Fibroblast of pulmonary artery (primary cell): ENCODE data around the gene RNF111.

Experiments
- DNase-seq: peaks from one replicate; pipeline ENCODE4 v3.0.0-alpha.2; 2010; ENCODE audit warnings: low read depth
- H3K4me3 ChIP-seq: replicated peaks from 2 replicates; pipeline ENCODE4 v1.5.1; 2011; ENCODE audit warnings: low read depth, mild to moderate bottlenecking, control low read depth, low read length, moderate library complexity
- TF ChIP-seq, protein P1 (sequence below): IDR thresholded peaks from 2 replicates; pipeline ENCODE4 v1.5.1; 2011; ENCODE audit warnings: mild to moderate bottlenecking, control low read depth, low read length, inconsistent platforms; ENCODE audit errors: missing control alignments

RNF111 gene

DNA sequence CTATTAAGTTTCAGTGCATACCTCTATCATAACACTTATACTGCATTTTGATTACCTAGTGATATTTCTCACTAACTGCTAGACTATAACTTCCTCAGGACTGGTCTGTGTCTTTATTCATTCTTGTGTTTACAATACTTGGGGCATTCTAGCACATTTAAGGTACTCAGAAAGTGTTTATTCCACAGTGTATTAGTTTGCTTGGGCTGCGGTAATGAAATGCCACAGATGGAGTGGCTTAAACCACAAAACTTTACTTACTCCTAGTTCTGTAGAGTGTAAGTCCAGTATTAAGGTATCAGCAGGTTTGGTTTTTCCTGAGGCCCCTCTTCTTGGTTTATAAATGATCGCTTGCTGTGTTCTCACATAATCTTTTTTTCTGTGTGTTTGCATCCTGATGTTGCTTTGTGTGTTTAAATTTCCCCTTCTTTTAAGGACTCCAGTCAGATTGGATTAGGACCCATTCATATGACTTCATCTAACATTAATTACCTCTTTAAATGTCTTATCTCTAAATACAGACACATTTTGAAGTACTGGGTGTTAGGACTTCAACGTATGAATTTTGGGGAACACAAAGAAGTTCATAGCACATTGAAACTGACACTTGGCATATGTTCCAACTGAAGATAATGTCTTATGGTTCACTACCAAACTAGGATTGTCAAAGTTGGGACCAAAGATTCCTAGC, 23.9 kb downstream of the RNF111 start:
- no peak for DNase-seq
- TF ChIP-seq, protein P1, sequence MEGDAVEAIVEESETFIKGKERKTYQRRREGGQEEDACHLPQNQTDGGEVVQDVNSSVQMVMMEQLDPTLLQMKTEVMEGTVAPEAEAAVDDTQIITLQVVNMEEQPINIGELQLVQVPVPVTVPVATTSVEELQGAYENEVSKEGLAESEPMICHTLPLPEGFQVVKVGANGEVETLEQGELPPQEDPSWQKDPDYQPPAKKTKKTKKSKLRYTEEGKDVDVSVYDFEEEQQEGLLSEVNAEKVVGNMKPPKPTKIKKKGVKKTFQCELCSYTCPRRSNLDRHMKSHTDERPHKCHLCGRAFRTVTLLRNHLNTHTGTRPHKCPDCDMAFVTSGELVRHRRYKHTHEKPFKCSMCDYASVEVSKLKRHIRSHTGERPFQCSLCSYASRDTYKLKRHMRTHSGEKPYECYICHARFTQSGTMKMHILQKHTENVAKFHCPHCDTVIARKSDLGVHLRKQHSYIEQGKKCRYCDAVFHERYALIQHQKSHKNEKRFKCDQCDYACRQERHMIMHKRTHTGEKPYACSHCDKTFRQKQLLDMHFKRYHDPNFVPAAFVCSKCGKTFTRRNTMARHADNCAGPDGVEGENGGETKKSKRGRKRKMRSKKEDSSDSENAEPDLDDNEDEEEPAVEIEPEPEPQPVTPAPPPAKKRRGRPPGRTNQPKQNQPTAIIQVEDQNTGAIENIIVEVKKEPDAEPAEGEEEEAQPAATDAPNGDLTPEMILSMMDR: no peak
- no peak overlapping the region for H3K4me3 ChIP-seq

GRCh38 chr15:59013246-59013873, 25.9 kb downstream of the RNF111 start:
- TF ChIP-seq, protein P1: no peak
- DNase-seq: peak; percentile 6
- H3K4me3 ChIP-seq: no peak overlapping the region

DNA sequence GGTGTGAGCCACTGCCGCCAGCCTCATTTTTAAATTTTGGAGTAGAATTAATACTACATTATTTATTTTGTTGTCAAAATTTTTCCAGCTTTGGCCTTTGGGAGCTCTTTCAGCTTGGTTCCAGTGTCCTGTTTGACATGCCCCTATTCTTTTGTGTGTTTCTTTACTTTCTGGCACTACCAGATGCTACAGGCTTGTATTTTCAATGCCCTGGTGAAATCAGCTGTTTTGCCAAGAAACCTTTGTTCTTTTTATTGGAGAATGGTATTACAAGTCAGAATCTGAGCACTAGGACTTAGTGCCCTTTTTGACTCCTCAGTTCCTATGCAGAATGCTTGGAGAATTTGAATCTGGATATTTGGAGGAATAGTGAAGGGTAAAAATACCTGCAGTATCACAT, 26.6 kb downstream of the RNF111 start:
- no peak overlapping the region for H3K4me3 ChIP-seq
- no peak for DNase-seq
- TF ChIP-seq, protein P1: no peak

- no peak overlapping the region for H3K4me3 ChIP-seq
- TF ChIP-seq, protein P1: no peak
- no peak for DNase-seq
These were observed 30.0 kb downstream of the RNF111 start for GRCh38 chr15:59017449-59017848.

DNA sequence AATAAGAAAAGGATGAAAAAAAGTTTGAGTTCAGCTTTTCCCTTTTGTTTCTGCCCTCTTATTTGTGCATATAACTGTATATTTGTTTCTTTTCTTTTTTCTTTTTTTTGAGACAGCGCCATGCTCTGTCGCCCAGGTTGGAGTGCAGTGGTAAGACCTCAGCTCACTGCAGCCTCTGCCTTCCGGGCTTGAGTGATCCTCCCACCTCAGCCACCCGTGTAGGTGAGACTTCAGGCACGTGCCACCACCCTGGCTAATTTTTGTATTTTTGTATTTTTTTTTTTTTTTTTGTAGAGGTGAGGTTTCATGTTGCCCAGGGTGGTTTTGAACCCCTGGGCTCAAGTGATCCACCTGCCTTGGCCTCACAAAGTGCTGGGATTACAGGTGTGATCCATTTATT, 31.4 kb downstream of the RNF111 start:
- DNase-seq: no peak
- H3K4me3 ChIP-seq: no peak overlapping the region
- TF ChIP-seq, protein P1: no peak

DNA sequence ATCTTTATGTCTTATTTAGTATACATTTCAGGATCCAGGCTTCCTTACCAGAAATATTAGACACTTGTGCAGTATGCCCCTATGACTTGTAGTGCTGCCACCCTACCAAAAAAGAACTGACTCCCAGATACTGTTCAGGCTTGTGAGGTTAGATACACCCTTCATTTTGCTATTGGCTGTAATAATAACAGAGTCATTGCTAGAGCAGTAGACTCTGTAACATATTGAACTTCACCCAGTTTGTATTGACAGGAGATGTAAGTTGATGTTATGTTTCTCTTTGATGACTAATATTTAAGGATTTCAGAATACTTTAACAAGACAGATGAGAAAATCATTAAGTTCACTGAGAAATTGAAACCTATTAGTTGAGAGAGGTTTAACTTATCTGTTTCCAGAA, 32.9 kb downstream of the RNF111 start:
- DNase-seq: no peak
- H3K4me3 ChIP-seq: no peak overlapping the region
- TF ChIP-seq, protein P1: no peak

DNA sequence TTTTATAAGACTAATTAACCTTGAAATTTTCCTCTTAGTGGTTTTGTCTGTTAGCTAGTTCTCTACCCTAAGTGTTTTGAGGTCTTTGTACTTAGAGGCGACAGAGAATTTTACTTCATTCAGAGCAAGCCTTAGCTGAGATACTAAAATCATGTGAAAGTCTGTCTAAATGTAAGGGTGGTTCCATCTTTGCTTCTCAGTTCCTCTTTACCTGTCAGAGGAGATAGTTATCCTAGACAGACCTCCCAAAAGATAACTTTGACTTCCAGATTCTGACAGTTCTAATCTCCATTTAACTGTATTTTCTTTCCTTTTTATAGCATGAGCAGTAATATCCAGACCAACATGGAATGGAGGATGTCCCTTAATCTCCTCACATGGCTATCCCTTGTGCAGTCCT, 34.7 kb downstream of the RNF111 start:
- DNase-seq: no peak
- H3K4me3 ChIP-seq: no peak overlapping the region
- TF ChIP-seq, protein P1: no peak
